ENCODE measurements around the gene ACTL8. TPM values are rescaled to one million over a fixed set of nuclear protein-coding genes. Genes with fewer than 3 reads are reported as not detected.

ACTL8 gene
- total RNA-seq, 2 experiments from 2014 or later = not detected

- intact Hi-C loops (cut with DNase I, micrococcal nuclease) = no loop called here
- POLR2A ChIA-PET = no interaction called here
Measured at GRCh38 chr1:17802945-17803344, 47.8 kb downstream of the ACTL8 start.

GRCh38 chr1:17805869-17806684 is 50.9 kb downstream of the ACTL8 start:
- H3K4me1 ChIP-seq (ENCODE audit: insufficient read depth, low read length) = no peaks in the 10 kb centered on the region
- Mint-ChIP-seq H3K4me1 (ENCODE audit: low read depth) (no peaks in the 10 kb centered on the region), H3K27ac (no peak overlapping the region), H3K36me3 (ENCODE audit: low read depth) (no peaks in the 10 kb centered on the region), H3K4me3 (no peak overlapping the region), H3K27me3 (peaks cover 24% of the 10 kb centered on the region), H3K9me3 (peaks cover under 1% of the 10 kb centered on the region)
- ATAC-seq (ENCODE audit: poor library complexity) (no peak), DNase-seq (no peak)
- H3K4me3 ChIP-seq (ENCODE audit: low read length) = no peak overlapping the region
- no peak for TF ChIP-seq CTCF (IDR thresholded peaks at IDR 0.05)
- POLR2A ChIA-PET = no interaction called here
- intact Hi-C loops (cut with DNase I, micrococcal nuclease) = no loop called here
- H3K27me3 ChIP-seq (ENCODE audit: control insufficient read depth in 1 of 2, insufficient read depth in 2 of 2, low read length in 2 of 2) = peaks cover 0 to 4% of the 10 kb centered on the region in 2 experiments
- H3K36me3 ChIP-seq (ENCODE audit: insufficient read depth, low read length) = no peaks in the 10 kb centered on the region
- H3K9me3 ChIP-seq (ENCODE audit: control insufficient read depth in 1 of 2, insufficient read depth in 1 of 2, low read length in 2 of 2) = no peaks in the 10 kb centered on the region
- CTCF ChIA-PET = no interaction called here
- H3K27ac ChIP-seq (ENCODE audit: low read depth in 1 of 2, low read length in 2 of 2) = no peak overlapping the region

More at GRCh38 chr1:17802945-17803344, 47.8 kb downstream of the ACTL8 start:
- no peak for TF ChIP-seq CTCF (IDR thresholded peaks at IDR 0.05)
- Mint-ChIP-seq H3K27ac (no peak overlapping the region), H3K4me3 (no peak overlapping the region), H3K9me3 (no peaks in the 10 kb centered on the region), H3K27me3 (peaks cover 36% of the 10 kb centered on the region), H3K4me1 (ENCODE audit: low read depth) (peaks cover 8% of the 10 kb centered on the region), H3K36me3 (ENCODE audit: low read depth) (no peaks in the 10 kb centered on the region)
- H3K27ac ChIP-seq (ENCODE audit: low read depth in 1 of 2, low read length in 2 of 2) = no peak overlapping the region
- no peaks in the 10 kb centered on the region for H3K36me3 ChIP-seq (ENCODE audit: insufficient read depth, low read length)
- peaks cover 0 to 7% of the 10 kb centered on the region in 2 experiments for H3K27me3 ChIP-seq (ENCODE audit: control insufficient read depth in 1 of 2, insufficient read depth in 2 of 2, low read length in 2 of 2)
- no peak for DNase-seq
- ATAC-seq (ENCODE audit: poor library complexity) = no peak
- no peaks in the 10 kb centered on the region for H3K4me1 ChIP-seq (ENCODE audit: insufficient read depth, low read length)
- no peaks in the 10 kb centered on the region for H3K9me3 ChIP-seq (ENCODE audit: control insufficient read depth in 1 of 2, insufficient read depth in 1 of 2, low read length in 2 of 2)
- CTCF ChIA-PET = no interaction called here
- H3K4me3 ChIP-seq (ENCODE audit: low read length) = no peak overlapping the region

- ATAC-seq (ENCODE audit: poor library complexity) (no peak), DNase-seq (no peak)
- no peak overlapping the region for H3K27ac ChIP-seq (ENCODE audit: low read depth in 1 of 2, low read length in 2 of 2)
- H3K4me3 ChIP-seq (ENCODE audit: low read length) = no peak overlapping the region
- ChIA-PET CTCF (no interaction called here), POLR2A (no interaction called here)
- H3K36me3 Mint-ChIP-seq (ENCODE audit: low read depth) = no peaks in the 10 kb centered on the region
- no peaks in the 10 kb centered on the region for H3K4me1 ChIP-seq (ENCODE audit: insufficient read depth, low read length)
- no peaks in the 10 kb centered on the region for H3K9me3 ChIP-seq (ENCODE audit: control insufficient read depth in 1 of 2, insufficient read depth in 1 of 2, low read length in 2 of 2)
- TF ChIP-seq CTCF (IDR thresholded peaks at IDR 0.05) = no peak
- H3K4me1 Mint-ChIP-seq (ENCODE audit: low read depth) = no peaks in the 10 kb centered on the region
- intact Hi-C loops (cut with DNase I, micrococcal nuclease) = no loop called here
- H3K27ac Mint-ChIP-seq = no peak overlapping the region
- H3K36me3 ChIP-seq (ENCODE audit: insufficient read depth, low read length) = no peaks in the 10 kb centered on the region
- H3K27me3 ChIP-seq (ENCODE audit: control insufficient read depth in 1 of 2, insufficient read depth in 2 of 2, low read length in 2 of 2) = peaks cover 0 to 4% of the 10 kb centered on the region in 2 experiments
- H3K4me3 Mint-ChIP-seq = no peak overlapping the region
- H3K27me3 Mint-ChIP-seq = peaks cover 8% of the 10 kb centered on the region
- H3K9me3 Mint-ChIP-seq = peaks cover 3% of the 10 kb centered on the region
Measured at GRCh38 chr1:17808816-17809215, 53.7 kb downstream of the ACTL8 start.
